ENCODE measurements around the gene LRRC9.

Gene LRRC9

DNA sequence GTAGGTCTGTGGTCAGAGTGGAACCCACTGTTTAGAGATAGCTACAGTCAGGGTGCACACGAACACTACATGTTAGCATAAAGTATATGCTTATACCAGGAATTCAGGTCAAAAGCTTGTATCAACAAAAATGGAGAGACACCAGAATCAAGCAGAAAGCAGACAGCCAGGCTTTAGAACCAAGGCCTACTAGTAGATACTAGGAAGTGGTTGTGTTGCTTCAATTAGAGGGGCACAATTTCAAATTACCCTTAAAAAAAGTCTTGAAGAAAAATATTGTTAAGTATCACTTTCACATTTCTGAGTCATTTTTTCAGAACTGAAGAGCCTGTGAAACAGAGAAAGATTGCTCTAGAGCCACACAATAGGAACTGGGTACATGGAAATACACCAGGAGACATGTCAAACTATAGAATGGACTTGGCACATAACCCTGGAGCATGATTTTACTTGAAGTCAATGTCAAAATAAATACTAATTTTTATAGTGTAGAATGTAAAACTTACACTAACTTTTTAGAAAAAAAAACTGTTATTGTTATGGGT is 41.6 kb downstream of the LRRC9 start:
- H3K4me2 ChIP-seq (ENCODE audit: low read length) = no peak overlapping the region
- H3K14ac ChIP-seq (ENCODE audit: low read length) = no peak overlapping the region
- no peak overlapping the region for H3K4ac ChIP-seq (ENCODE audit: low read depth, low read length)
- no peak overlapping the region for H3K23ac ChIP-seq (ENCODE audit: low read length)
- no peaks in the 10 kb centered on the region for H3K36me3 ChIP-seq (ENCODE audit: control insufficient read depth in 1 of 2, insufficient read depth in 2 of 2, low read length in 2 of 2)
- no peak overlapping the region for H3K27ac ChIP-seq (ENCODE audit: low read depth, low read length)
- no peaks in the 10 kb centered on the region for H3K79me1 ChIP-seq (ENCODE audit: low read length)
- no peak overlapping the region for H3K4me3 ChIP-seq (ENCODE audit: low read depth, low read length)
- H4K12ac ChIP-seq (ENCODE audit: low read depth, low read length) = no peak overlapping the region
- H3K27me3 ChIP-seq (ENCODE audit: insufficient read depth, low read length) = no peaks in the 10 kb centered on the region
- no peaks in the 10 kb centered on the region for H3K9me3 ChIP-seq (ENCODE audit: insufficient read depth, low read depth, low read length)
- H3K18ac ChIP-seq (ENCODE audit: low read length) = no peak overlapping the region
- H2BK120ac ChIP-seq (ENCODE audit: insufficient read depth, low read length, poor library complexity) = no peak overlapping the region
- H3K4me1 ChIP-seq (ENCODE audit: control insufficient read depth in 1 of 2, insufficient read depth in 2 of 2, low read length in 2 of 2) = no peaks in the 10 kb centered on the region
- no peak overlapping the region for H3K9ac ChIP-seq (ENCODE audit: low read length)
- no peak overlapping the region for H4K91ac ChIP-seq (ENCODE audit: low read depth, low read length)
- no peak overlapping the region for H4K8ac ChIP-seq (ENCODE audit: low read depth, low read length)
- no peak overlapping the region for H2BK5ac ChIP-seq (ENCODE audit: low read depth, low read length, poor library complexity)
- DNase-seq = no peak
- H2BK12ac ChIP-seq (ENCODE audit: low read length) = no peak overlapping the region
- no peak overlapping the region for H2AFZ ChIP-seq (ENCODE audit: insufficient read depth, low read length, poor library complexity)
- WGBS (ENCODE audit: extremely low coverage, insufficient coverage, insufficient read length) = no CpG with 5 or more reads among the region's 1 CpG
- H3K79me2 ChIP-seq (ENCODE audit: control insufficient read depth, insufficient read depth, low read length, poor library complexity) = no peaks in the 10 kb centered on the region
- no peak overlapping the region for H2AK5ac ChIP-seq (ENCODE audit: low read length)

GRCh38 chr14:59964251-59965007 is 44.5 kb downstream of the LRRC9 start:
- Histone ChIP-seq H3K9me3 (ENCODE audit: insufficient read depth, low read depth, low read length) (no peaks in the 10 kb centered on the region), H3K23ac (ENCODE audit: low read length) (no peak overlapping the region), H3K4me2 (ENCODE audit: low read length) (no peak overlapping the region), H2BK12ac (ENCODE audit: low read length) (no peak overlapping the region), H3K27me3 (ENCODE audit: insufficient read depth, low read length) (no peaks in the 10 kb centered on the region), H4K91ac (ENCODE audit: low read depth, low read length) (no peak overlapping the region), H3K79me1 (ENCODE audit: low read length) (no peaks in the 10 kb centered on the region), H3K4me3 (ENCODE audit: low read depth, low read length) (no peak overlapping the region), H3K4me1 (ENCODE audit: control insufficient read depth in 1 of 2, insufficient read depth in 2 of 2, low read length in 2 of 2) (no peaks in the 10 kb centered on the region), H3K14ac (ENCODE audit: low read length) (no peak overlapping the region), H4K8ac (ENCODE audit: low read depth, low read length) (no peak overlapping the region), H2AFZ (ENCODE audit: insufficient read depth, low read length, poor library complexity) (no peak overlapping the region), H3K9ac (ENCODE audit: low read length) (no peak overlapping the region), H2BK5ac (ENCODE audit: low read depth, low read length, poor library complexity) (no peak overlapping the region), H3K27ac (ENCODE audit: low read depth, low read length) (no peak overlapping the region), H3K36me3 (ENCODE audit: control insufficient read depth in 1 of 2, insufficient read depth in 2 of 2, low read length in 2 of 2) (no peaks in the 10 kb centered on the region), H2AK5ac (ENCODE audit: low read length) (no peak overlapping the region), H3K79me2 (ENCODE audit: control insufficient read depth, insufficient read depth, low read length, poor library complexity) (no peaks in the 10 kb centered on the region), H3K18ac (ENCODE audit: low read length) (no peak overlapping the region), H4K12ac (ENCODE audit: low read depth, low read length) (no peak overlapping the region), H3K4ac (ENCODE audit: low read depth, low read length) (no peak overlapping the region), H2BK120ac (ENCODE audit: insufficient read depth, low read length, poor library complexity) (no peak overlapping the region)
- no CpG with 5 or more reads among the region's 5 CpGs for WGBS (ENCODE audit: extremely low coverage, insufficient coverage, insufficient read length)
- no peak for DNase-seq

- H3K4me3 ChIP-seq (ENCODE audit: low read depth, low read length) = no peak overlapping the region
- WGBS (ENCODE audit: extremely low coverage, insufficient coverage, insufficient read length) = no CpG with 5 or more reads among the region's 2 CpGs
- H3K9me3 ChIP-seq (ENCODE audit: insufficient read depth, low read depth, low read length) = no peaks in the 10 kb centered on the region
- H3K27me3 ChIP-seq (ENCODE audit: insufficient read depth, low read length) = no peaks in the 10 kb centered on the region
- no peak overlapping the region for H3K18ac ChIP-seq (ENCODE audit: low read length)
- H3K4me1 ChIP-seq (ENCODE audit: control insufficient read depth in 1 of 2, insufficient read depth in 2 of 2, low read length in 2 of 2) = no peaks in the 10 kb centered on the region
- H4K12ac ChIP-seq (ENCODE audit: low read depth, low read length) = no peak overlapping the region
- H4K91ac ChIP-seq (ENCODE audit: low read depth, low read length) = no peak overlapping the region
- H2BK12ac ChIP-seq (ENCODE audit: low read length) = no peak overlapping the region
- H2BK120ac ChIP-seq (ENCODE audit: insufficient read depth, low read length, poor library complexity) = no peak overlapping the region
- H3K9ac ChIP-seq (ENCODE audit: low read length) = no peak overlapping the region
- no peak overlapping the region for H3K14ac ChIP-seq (ENCODE audit: low read length)
- DNase-seq = no peak
- no peak overlapping the region for H2BK5ac ChIP-seq (ENCODE audit: low read depth, low read length, poor library complexity)
- H3K23ac ChIP-seq (ENCODE audit: low read length) = no peak overlapping the region
- H2AK5ac ChIP-seq (ENCODE audit: low read length) = no peak overlapping the region
- H2AFZ ChIP-seq (ENCODE audit: insufficient read depth, low read length, poor library complexity) = no peak overlapping the region
- no peaks in the 10 kb centered on the region for H3K79me1 ChIP-seq (ENCODE audit: low read length)
- no peak overlapping the region for H4K8ac ChIP-seq (ENCODE audit: low read depth, low read length)
- H3K4ac ChIP-seq (ENCODE audit: low read depth, low read length) = no peak overlapping the region
- no peak overlapping the region for H3K27ac ChIP-seq (ENCODE audit: low read depth, low read length)
- no peaks in the 10 kb centered on the region for H3K36me3 ChIP-seq (ENCODE audit: control insufficient read depth in 1 of 2, insufficient read depth in 2 of 2, low read length in 2 of 2)
- H3K79me2 ChIP-seq (ENCODE audit: control insufficient read depth, insufficient read depth, low read length, poor library complexity) = no peaks in the 10 kb centered on the region
- no peak overlapping the region for H3K4me2 ChIP-seq (ENCODE audit: low read length)
Observed at GRCh38 chr14:59969319-59969718, 49.4 kb downstream of the LRRC9 start.

DNA sequence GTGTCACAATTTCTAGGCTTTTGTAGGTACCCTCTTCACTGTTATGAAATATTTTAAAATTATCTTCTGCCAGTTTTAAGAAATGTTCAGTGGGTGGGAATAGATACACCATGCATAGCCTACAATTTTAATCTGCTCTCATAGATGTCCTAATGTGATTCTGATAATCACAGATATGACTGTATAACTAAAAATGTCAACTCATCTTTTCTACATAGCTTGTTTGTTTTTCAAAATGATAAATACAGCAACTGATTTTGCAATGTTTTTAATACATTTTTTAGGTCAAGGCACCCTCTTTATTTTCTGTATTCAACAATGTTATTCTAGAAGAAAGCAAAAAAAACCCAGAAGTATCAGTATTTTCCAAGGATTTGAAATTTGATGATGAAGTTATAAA is 61.6 kb downstream of the LRRC9 start:
- Histone ChIP-seq H3K27ac (ENCODE audit: low read depth, low read length) (no peak overlapping the region), H3K23ac (ENCODE audit: low read length) (no peak overlapping the region), H3K27me3 (ENCODE audit: insufficient read depth, low read length) (no peaks in the 10 kb centered on the region), H3K79me2 (ENCODE audit: control insufficient read depth, insufficient read depth, low read length, poor library complexity) (no peaks in the 10 kb centered on the region), H3K79me1 (ENCODE audit: low read length) (no peaks in the 10 kb centered on the region), H2BK120ac (ENCODE audit: insufficient read depth, low read length, poor library complexity) (no peak overlapping the region), H3K9ac (ENCODE audit: low read length) (no peak overlapping the region), H4K8ac (ENCODE audit: low read depth, low read length) (no peak overlapping the region), H2BK12ac (ENCODE audit: low read length) (no peak overlapping the region), H3K4me1 (ENCODE audit: control insufficient read depth in 1 of 2, insufficient read depth in 2 of 2, low read length in 2 of 2) (no peaks in the 10 kb centered on the region), H3K36me3 (ENCODE audit: control insufficient read depth in 1 of 2, insufficient read depth in 2 of 2, low read length in 2 of 2) (no peaks in the 10 kb centered on the region), H3K9me3 (ENCODE audit: insufficient read depth, low read depth, low read length) (no peaks in the 10 kb centered on the region), H3K14ac (ENCODE audit: low read length) (no peak overlapping the region), H3K4ac (ENCODE audit: low read depth, low read length) (no peak overlapping the region), H4K91ac (ENCODE audit: low read depth, low read length) (no peak overlapping the region), H3K18ac (ENCODE audit: low read length) (no peak overlapping the region), H4K12ac (ENCODE audit: low read depth, low read length) (no peak overlapping the region), H2AFZ (ENCODE audit: insufficient read depth, low read length, poor library complexity) (no peak overlapping the region), H3K4me2 (ENCODE audit: low read length) (no peak overlapping the region), H2AK5ac (ENCODE audit: low read length) (no peak overlapping the region), H3K4me3 (ENCODE audit: low read depth, low read length) (no peak overlapping the region), H2BK5ac (ENCODE audit: low read depth, low read length, poor library complexity) (no peak overlapping the region)
- no peak for DNase-seq
